Measurements from ENCODE around the gene DNAH12. TPM values are rescaled to one million over a fixed set of nuclear protein-coding genes. Genes with fewer than 3 reads are reported as not detected.

DNAH12 gene
- total RNA-seq, 1 donor from 2014 or later: not detected

DNA sequence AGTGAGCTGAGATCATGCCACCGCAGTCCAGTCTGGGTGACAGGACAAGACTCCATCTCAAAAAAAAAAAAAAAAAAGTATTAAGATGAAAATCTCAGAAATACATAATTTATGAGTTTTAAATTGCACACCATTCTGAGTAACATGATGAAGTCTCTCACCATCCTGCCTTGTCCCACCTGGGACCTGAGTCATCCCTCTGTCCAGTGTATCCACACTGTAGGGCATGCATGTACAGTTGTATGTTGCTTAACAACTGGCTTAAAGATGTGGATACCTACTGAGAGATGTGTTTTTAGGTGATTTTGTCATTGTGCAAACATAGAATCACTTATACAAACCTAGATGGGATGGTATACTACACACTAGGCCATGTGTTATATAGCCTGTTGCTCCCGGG is 268.8 kb downstream of the DNAH12 start:
- H3K4me3 ChIP-seq: no peak overlapping the region
- intact Hi-C loops (cut with DNase I): no loop called here
- H3K9me3 ChIP-seq: no peaks in the 10 kb centered on the region
- no peaks in the 10 kb centered on the region for H3K27me3 ChIP-seq
- H3K27ac ChIP-seq: no peak overlapping the region
- peaks cover 2 to 22% of the 10 kb centered on the region in 2 donors for H3K36me3 ChIP-seq
- DNase-seq (ENCODE audit: low spot score in 2 of 2): no peak
- TF ChIP-seq, protein P1, sequence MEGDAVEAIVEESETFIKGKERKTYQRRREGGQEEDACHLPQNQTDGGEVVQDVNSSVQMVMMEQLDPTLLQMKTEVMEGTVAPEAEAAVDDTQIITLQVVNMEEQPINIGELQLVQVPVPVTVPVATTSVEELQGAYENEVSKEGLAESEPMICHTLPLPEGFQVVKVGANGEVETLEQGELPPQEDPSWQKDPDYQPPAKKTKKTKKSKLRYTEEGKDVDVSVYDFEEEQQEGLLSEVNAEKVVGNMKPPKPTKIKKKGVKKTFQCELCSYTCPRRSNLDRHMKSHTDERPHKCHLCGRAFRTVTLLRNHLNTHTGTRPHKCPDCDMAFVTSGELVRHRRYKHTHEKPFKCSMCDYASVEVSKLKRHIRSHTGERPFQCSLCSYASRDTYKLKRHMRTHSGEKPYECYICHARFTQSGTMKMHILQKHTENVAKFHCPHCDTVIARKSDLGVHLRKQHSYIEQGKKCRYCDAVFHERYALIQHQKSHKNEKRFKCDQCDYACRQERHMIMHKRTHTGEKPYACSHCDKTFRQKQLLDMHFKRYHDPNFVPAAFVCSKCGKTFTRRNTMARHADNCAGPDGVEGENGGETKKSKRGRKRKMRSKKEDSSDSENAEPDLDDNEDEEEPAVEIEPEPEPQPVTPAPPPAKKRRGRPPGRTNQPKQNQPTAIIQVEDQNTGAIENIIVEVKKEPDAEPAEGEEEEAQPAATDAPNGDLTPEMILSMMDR (IDR thresholded peaks at IDR 0.05): no peak
- H3K4me1 ChIP-seq: no peaks in the 10 kb centered on the region

DNA sequence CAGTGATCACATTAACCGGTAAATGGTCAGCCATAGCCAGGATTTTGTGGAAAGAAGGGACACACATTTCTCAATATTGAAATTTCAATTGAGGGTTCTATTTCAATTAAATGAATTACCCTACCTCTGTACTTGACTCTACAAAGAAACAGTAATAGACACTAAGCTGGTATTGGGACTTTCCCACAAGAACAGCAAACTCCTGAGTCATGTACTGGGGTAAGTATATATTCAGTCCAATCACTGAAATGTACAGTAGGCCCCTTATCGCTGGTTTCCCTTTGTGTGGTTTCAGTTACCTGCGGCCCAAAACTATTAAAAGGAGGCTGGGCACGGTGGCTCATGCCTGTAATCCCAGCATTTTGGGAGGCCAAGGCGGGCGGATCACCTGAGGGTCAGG is 269.3 kb downstream of the DNAH12 start:
- no peak overlapping the region for H3K27ac ChIP-seq
- peaks cover 2 to 25% of the 10 kb centered on the region in 2 donors for H3K36me3 ChIP-seq
- H3K4me1 ChIP-seq: no peaks in the 10 kb centered on the region
- intact Hi-C loops (cut with DNase I): no loop called here
- H3K9me3 ChIP-seq: no peaks in the 10 kb centered on the region
- DNase-seq (ENCODE audit: low spot score in 2 of 2): no peak
- TF ChIP-seq, protein P1 (IDR thresholded peaks at IDR 0.05): no peak
- H3K4me3 ChIP-seq: no peak overlapping the region
- no peaks in the 10 kb centered on the region for H3K27me3 ChIP-seq

DNA sequence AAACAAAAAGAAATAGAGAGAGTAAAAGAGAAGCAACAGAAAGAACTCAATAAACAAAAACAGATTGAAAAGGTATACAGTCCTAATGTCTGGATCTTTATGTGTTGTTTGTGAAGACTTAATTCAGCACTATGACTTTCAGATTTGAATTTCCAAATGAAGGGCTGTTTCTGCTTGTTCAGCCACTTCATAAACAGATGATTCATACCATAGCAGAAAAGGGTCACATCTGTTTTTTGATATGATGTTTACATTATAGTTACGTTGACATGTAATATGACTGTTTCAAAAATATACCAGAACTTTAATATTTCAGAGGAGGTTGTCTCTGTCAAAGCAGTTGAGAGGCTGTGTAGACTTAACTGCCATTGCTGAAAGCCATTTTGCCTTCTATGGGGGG is 275.7 kb downstream of the DNAH12 start:
- Histone ChIP-seq H3K36me3 (peaks cover 27 to 70% of the 10 kb centered on the region in 2 donors), H3K27ac (no peak overlapping the region), H3K27me3 (no peaks in the 10 kb centered on the region), H3K4me3 (no peak overlapping the region), H3K4me1 (no peaks in the 10 kb centered on the region), H3K9me3 (no peaks in the 10 kb centered on the region)
- intact Hi-C loops (cut with DNase I): no loop called here
- TF ChIP-seq, protein P1 (IDR thresholded peaks at IDR 0.05): no peak
- no peak for DNase-seq (ENCODE audit: low spot score in 2 of 2)

DNA sequence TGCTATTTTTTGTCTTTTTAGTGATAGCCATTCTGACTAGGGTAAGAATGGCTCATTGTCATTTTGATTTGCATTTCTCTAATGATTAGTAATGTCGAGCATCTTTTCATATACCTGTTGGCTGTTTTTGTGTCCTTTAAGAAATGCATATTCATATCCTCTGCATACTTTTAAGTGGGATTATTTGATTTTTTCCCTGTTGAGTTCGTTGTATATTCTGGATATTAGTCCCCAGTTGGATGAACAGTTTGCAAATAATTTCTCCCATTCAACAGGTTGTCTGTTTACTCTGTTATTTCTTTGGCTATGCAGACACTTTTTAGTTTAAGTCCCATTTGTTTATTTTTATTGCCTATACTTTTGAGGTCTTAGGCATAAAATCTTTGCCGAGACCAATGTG is 282.2 kb downstream of the DNAH12 start:
- H3K4me1 ChIP-seq: no peaks in the 10 kb centered on the region
- H3K36me3 ChIP-seq: peaks cover 48 to 90% of the 10 kb centered on the region in 2 donors
- H3K9me3 ChIP-seq: no peaks in the 10 kb centered on the region
- intact Hi-C loops (cut with DNase I): no loop called here
- no peak for DNase-seq (ENCODE audit: low spot score in 2 of 2)
- H3K27ac ChIP-seq: no peak overlapping the region
- H3K27me3 ChIP-seq: no peaks in the 10 kb centered on the region
- TF ChIP-seq, protein P1 (IDR thresholded peaks at IDR 0.05): no peak
- no peak overlapping the region for H3K4me3 ChIP-seq

DNA sequence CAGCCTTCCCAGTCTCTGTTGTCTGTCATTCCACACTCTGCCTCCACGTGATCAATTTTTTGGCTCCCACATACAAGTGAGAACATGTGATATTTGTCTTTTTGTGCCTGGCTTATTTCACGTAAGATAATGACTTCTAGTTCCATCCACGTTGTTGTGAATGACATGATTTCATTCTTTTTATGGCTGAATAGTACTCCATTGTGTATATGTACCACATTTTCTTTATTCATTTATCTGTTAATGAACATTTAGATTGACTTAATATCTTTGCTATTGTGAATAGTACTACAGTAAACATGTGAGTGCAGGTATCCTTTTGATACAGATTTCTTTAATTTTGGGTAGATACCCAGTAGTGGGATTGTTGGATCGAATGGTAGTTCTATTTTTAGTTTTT is 283.0 kb downstream of the DNAH12 start:
- no peak for DNase-seq (ENCODE audit: low spot score in 2 of 2)
- Histone ChIP-seq H3K27me3 (no peaks in the 10 kb centered on the region), H3K27ac (no peak overlapping the region), H3K4me3 (no peak overlapping the region), H3K9me3 (no peaks in the 10 kb centered on the region), H3K4me1 (no peaks in the 10 kb centered on the region), H3K36me3 (peaks cover 48 to 85% of the 10 kb centered on the region in 2 donors)
- TF ChIP-seq, protein P1 (IDR thresholded peaks at IDR 0.05): no peak
- intact Hi-C loops (cut with DNase I): no loop called here

DNA sequence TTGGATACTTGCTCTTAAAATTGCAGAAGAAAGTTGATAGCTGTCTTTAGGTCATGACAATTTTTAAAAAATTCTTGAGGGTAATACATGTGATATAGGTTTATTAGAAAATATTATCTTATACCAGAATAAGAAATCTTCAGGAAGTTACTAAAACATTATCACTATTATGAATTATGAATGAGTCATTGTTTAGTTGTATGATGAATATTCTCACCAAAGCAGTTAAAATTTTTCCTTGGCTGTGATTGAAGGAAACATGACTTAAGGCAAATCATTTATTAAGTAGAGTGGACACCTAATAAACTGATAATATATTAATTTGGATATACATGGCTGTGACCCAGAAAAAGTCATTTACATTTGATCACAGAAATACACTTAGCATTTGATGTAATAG is 286.5 kb downstream of the DNAH12 start:
- H3K9me3 ChIP-seq: no peaks in the 10 kb centered on the region
- intact Hi-C loops (cut with DNase I): no loop called here
- no peak overlapping the region for H3K4me3 ChIP-seq
- no peak overlapping the region for H3K27ac ChIP-seq
- H3K36me3 ChIP-seq: peaks cover 31 to 68% of the 10 kb centered on the region in 2 donors
- no peaks in the 10 kb centered on the region for H3K4me1 ChIP-seq
- no peak for DNase-seq (ENCODE audit: low spot score in 2 of 2)
- TF ChIP-seq, protein P1 (IDR thresholded peaks at IDR 0.05): no peak
- H3K27me3 ChIP-seq: no peaks in the 10 kb centered on the region
